ENCODE measurements around the gene POC1A. TPM values are rescaled to one million over a fixed set of nuclear protein-coding genes. Genes with fewer than 3 reads are reported as not detected.

The POC1A gene
- polyA plus RNA-seq, 1 donor (not counting 4 experiments of a cell fraction or from before 2014, with no cell fraction given), result 11.5 TPM

DNA sequence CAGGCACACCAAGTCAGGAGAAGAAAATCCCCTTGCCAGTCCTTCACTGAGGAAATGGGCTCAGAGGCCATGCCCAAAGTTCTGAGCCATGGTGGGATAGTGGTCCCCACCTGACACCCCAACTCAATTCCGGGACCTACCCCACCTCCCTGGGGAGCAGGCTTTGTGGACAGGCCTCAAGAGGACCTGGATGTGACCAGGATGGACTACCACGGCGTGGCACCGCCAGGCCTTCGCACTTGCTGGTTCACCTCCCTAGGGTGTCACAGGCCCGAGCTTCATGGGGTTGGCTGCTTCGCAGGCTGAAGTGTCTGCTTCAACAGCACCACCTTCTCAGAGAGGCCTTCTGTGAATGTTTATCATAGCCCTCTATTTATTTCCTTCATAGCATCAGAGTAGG, 31.7 kb downstream of the POC1A start:
- H3K9me1 ChIP-seq (ENCODE audit: control insufficient read depth, extremely low read depth, insufficient read depth, low read length), result peaks cover 5% of the 10 kb centered on the region
- no peak for DNase-seq (ENCODE audit: low read depth, low spot score)
- H3K27me3 ChIP-seq (ENCODE audit: control insufficient read depth, extremely low read depth, insufficient read depth, low read length), result no peaks in the 10 kb centered on the region
- H3K9me3 ChIP-seq (ENCODE audit: control insufficient read depth, low read depth, low read length), result no peaks in the 10 kb centered on the region
- H3K27ac ChIP-seq (ENCODE audit: control insufficient read depth, insufficient read depth, low read length), result no peak overlapping the region
- FAIRE-seq, result no peak
- peaks cover 0 to 18% of the 10 kb centered on the region in 2 experiments for H3K36me3 ChIP-seq (ENCODE audit: control insufficient read depth in 2 of 2, extremely low read depth in 1 of 2, insufficient read depth in 2 of 2, low read length in 2 of 2)
- TF ChIP-seq, protein P1, sequence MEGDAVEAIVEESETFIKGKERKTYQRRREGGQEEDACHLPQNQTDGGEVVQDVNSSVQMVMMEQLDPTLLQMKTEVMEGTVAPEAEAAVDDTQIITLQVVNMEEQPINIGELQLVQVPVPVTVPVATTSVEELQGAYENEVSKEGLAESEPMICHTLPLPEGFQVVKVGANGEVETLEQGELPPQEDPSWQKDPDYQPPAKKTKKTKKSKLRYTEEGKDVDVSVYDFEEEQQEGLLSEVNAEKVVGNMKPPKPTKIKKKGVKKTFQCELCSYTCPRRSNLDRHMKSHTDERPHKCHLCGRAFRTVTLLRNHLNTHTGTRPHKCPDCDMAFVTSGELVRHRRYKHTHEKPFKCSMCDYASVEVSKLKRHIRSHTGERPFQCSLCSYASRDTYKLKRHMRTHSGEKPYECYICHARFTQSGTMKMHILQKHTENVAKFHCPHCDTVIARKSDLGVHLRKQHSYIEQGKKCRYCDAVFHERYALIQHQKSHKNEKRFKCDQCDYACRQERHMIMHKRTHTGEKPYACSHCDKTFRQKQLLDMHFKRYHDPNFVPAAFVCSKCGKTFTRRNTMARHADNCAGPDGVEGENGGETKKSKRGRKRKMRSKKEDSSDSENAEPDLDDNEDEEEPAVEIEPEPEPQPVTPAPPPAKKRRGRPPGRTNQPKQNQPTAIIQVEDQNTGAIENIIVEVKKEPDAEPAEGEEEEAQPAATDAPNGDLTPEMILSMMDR (optimal IDR thresholded peaks at IDR 0.05 in 1 of 3, IDR thresholded peaks at IDR 0.05 in 1 of 3, conservative IDR thresholded peaks at IDR 0.05 in 1 of 3; ENCODE audit: extremely low read depth in 1 of 3, insufficient read depth in 2 of 3, low read length in 3 of 3), result no peak
- no peak for TF ChIP-seq EZH2 (IDR thresholded peaks at IDR 0.05; ENCODE audit: low read length)
- H3K4me3 ChIP-seq (ENCODE audit: control insufficient read depth in 2 of 3, extremely low read depth in 1 of 3, insufficient read depth in 2 of 3, low read depth in 1 of 3, low read length in 3 of 3), result no peak overlapping the region
- H4K20me1 ChIP-seq (ENCODE audit: control insufficient read depth, extremely low read depth, insufficient read depth, low read length), result no peaks in the 10 kb centered on the region
- peaks cover 34% of the 10 kb centered on the region for H3K4me1 ChIP-seq (ENCODE audit: control insufficient read depth, extremely low read depth, insufficient read depth, low read length)
- dilution Hi-C loops (cut with MboI; ENCODE audit: extremely low pct_ligation_motif_present, low sequenced_read_pairs), result no loop called here
- no peak overlapping the region for H2AFZ ChIP-seq (ENCODE audit: control insufficient read depth, low read length)
- H3K79me2 ChIP-seq (ENCODE audit: control insufficient read depth, insufficient read depth, low read length), result no peaks in the 10 kb centered on the region
- no peak overlapping the region for H3K4me2 ChIP-seq (ENCODE audit: control insufficient read depth, extremely low read depth, insufficient read depth, low read depth, low read length)
- no peak overlapping the region for H3K9ac ChIP-seq (ENCODE audit: control insufficient read depth, extremely low read depth, insufficient read depth, low read length)

DNA sequence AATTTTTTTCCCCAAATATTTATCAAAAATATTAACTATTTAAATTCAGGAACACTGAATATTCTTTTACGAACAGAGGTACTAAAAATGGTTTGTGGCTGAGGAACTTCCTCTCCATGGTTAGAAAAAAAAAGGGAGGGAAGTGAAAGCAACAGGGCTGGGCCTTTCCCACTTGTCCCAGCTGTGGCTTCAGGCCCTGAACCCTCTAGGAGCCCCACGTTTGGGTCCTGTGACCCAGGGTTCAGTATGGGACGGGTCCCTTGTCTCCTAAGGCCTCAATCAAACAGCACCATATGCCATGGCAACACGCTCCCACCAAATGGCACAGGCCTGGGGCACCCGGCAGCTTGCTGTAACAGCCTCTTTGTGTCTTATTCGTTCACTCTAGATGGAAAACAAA, 32.4 kb downstream of the POC1A start:
- DNase-seq (ENCODE audit: low read depth, low spot score) (no peak), FAIRE-seq (no peak)
- Histone ChIP-seq H3K36me3 (ENCODE audit: control insufficient read depth in 2 of 2, extremely low read depth in 1 of 2, insufficient read depth in 2 of 2, low read length in 2 of 2) (peaks cover 0 to 18% of the 10 kb centered on the region in 2 experiments), H3K9me1 (ENCODE audit: control insufficient read depth, extremely low read depth, insufficient read depth, low read length) (peaks cover 5% of the 10 kb centered on the region), H4K20me1 (ENCODE audit: control insufficient read depth, extremely low read depth, insufficient read depth, low read length) (no peaks in the 10 kb centered on the region), H3K79me2 (ENCODE audit: control insufficient read depth, insufficient read depth, low read length) (no peaks in the 10 kb centered on the region), H2AFZ (ENCODE audit: control insufficient read depth, low read length) (no peak overlapping the region), H3K9me3 (ENCODE audit: control insufficient read depth, low read depth, low read length) (no peaks in the 10 kb centered on the region), H3K27me3 (ENCODE audit: control insufficient read depth, extremely low read depth, insufficient read depth, low read length) (no peaks in the 10 kb centered on the region), H3K4me2 (ENCODE audit: control insufficient read depth, extremely low read depth, insufficient read depth, low read depth, low read length) (no peak overlapping the region), H3K27ac (ENCODE audit: control insufficient read depth, insufficient read depth, low read length) (no peak overlapping the region), H3K4me1 (ENCODE audit: control insufficient read depth, extremely low read depth, insufficient read depth, low read length) (peaks cover 34% of the 10 kb centered on the region), H3K4me3 (ENCODE audit: control insufficient read depth in 2 of 3, extremely low read depth in 1 of 3, insufficient read depth in 2 of 3, low read depth in 1 of 3, low read length in 3 of 3) (no peak overlapping the region), H3K9ac (ENCODE audit: control insufficient read depth, extremely low read depth, insufficient read depth, low read length) (no peak overlapping the region)
- no peak for TF ChIP-seq EZH2 (IDR thresholded peaks at IDR 0.05; ENCODE audit: low read length)
- TF ChIP-seq, protein P1 (optimal IDR thresholded peaks at IDR 0.05 in 1 of 3, IDR thresholded peaks at IDR 0.05 in 1 of 3, conservative IDR thresholded peaks at IDR 0.05 in 1 of 3; ENCODE audit: extremely low read depth in 1 of 3, insufficient read depth in 2 of 3, low read length in 3 of 3), result no peak
- dilution Hi-C loops (cut with MboI; ENCODE audit: extremely low pct_ligation_motif_present, low sequenced_read_pairs), result no loop called here

Data from keratinocyte (primary cell).